ENCODE data around the gene SNX25.

SNX25 gene

DNA sequence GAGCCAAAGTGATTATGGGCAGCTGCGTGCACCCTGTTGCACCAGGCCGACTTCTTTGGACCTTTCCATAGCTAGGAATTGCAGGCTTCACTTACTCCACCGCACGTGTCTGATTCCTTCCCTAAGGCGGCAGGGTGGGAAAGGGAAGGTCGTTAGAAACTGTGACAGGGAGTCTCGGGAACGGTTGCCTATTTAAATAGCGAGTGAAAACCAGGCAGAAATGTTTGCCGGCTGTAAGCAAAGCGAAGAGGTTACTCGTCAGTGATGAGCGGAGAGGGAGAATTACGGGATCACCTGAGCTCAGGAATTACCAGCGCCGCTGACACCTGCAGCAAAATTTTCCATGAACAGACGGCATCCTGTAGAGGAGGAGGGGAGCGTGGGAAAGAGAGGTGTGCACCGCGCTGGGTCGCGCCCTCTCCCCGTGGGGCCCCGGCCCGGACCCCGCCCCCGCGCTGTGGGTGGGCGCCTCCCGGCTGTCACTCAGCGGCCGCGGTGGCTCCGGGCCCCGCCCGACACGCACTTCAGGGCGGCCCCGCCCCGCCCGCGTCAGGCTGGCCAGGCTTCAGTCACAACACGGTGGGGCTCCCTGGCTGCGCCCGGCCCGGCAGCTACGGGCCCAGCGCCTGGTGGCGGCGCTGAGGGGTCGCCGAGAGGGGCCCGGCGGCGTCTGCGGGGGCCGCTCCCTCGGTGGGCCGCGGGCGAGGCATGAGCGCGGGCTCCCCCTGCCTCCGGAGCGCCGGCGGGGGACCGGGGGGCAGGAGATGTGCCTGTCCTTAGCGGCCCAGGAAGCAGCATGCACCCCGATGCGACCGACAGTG lies at the start of gene SNX25:
SNX25 (plus strand) TSS at position 568 of the 821 bp plus-strand sequence; CDS start at position 797, 229 bp downstream.
- no peak for TF ChIP-seq ZNF8 (CRISPR knock-in tag; IDR thresholded peaks at IDR 0.05)
- TF ChIP-seq, protein P1, sequence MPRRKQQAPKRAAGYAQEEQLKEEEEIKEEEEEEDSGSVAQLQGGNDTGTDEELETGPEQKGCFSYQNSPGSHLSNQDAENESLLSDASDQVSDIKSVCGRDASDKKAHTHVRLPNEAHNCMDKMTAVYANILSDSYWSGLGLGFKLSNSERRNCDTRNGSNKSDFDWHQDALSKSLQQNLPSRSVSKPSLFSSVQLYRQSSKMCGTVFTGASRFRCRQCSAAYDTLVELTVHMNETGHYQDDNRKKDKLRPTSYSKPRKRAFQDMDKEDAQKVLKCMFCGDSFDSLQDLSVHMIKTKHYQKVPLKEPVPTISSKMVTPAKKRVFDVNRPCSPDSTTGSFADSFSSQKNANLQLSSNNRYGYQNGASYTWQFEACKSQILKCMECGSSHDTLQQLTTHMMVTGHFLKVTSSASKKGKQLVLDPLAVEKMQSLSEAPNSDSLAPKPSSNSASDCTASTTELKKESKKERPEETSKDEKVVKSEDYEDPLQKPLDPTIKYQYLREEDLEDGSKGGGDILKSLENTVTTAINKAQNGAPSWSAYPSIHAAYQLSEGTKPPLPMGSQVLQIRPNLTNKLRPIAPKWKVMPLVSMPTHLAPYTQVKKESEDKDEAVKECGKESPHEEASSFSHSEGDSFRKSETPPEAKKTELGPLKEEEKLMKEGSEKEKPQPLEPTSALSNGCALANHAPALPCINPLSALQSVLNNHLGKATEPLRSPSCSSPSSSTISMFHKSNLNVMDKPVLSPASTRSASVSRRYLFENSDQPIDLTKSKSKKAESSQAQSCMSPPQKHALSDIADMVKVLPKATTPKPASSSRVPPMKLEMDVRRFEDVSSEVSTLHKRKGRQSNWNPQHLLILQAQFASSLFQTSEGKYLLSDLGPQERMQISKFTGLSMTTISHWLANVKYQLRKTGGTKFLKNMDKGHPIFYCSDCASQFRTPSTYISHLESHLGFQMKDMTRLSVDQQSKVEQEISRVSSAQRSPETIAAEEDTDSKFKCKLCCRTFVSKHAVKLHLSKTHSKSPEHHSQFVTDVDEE (CRISPR knock-in tag; IDR thresholded peaks at IDR 0.05), result peak; percentile 25; the same call in 1 of the 2 replicates

DNA sequence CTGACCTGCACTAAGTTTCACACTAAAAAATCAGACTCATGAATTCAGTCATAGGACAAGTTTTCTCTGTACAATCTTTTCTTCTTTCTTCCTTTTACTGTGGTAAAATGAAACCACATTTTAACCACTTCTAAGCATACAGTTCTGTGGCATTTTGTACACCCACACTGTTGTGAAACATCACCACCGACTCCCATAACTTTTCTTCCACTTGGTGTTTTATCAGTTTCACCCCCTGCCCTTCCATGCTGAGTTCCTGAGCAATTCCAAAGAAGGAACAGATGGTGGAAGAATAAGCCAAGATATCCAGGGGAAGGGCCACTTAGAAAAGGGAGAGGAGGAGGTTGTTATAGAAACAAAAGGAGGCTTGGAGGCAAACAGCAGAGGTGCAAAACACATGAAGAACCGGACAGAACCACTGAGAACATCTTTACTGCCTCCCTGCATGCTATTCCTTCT lies 43.8 kb upstream of the SNX25 start:
- no peak for ATAC-seq
- TF ChIP-seq GLIS3 (CRISPR knock-in tag; IDR thresholded peaks at IDR 0.05) (no peak), TCF4 (CRISPR knock-in tag; IDR thresholded peaks at IDR 0.05; ENCODE audit: borderline replicate concordance) (no peak), SNAI2 (CRISPR knock-in tag; IDR thresholded peaks at IDR 0.05) (no peak), ZFP3 (CRISPR knock-in tag; IDR thresholded peaks at IDR 0.05) (no peak), ZC3H10 (CRISPR knock-in tag; IDR thresholded peaks at IDR 0.05) (no peak), TOX (CRISPR knock-in tag; IDR thresholded peaks at IDR 0.05; ENCODE audit: borderline replicate concordance) (no peak), ZNF8 (CRISPR knock-in tag; IDR thresholded peaks at IDR 0.05) (no peak), BACH2 (CRISPR knock-in tag; IDR thresholded peaks at IDR 0.05; ENCODE audit: borderline replicate concordance) (no peak), ZNF70 (CRISPR knock-in tag; IDR thresholded peaks at IDR 0.05) (no peak), OSR1 (CRISPR knock-in tag; IDR thresholded peaks at IDR 0.05) (no peak), CSDC2 (CRISPR knock-in tag; IDR thresholded peaks at IDR 0.05) (no peak)
- TF ChIP-seq, protein P2, sequence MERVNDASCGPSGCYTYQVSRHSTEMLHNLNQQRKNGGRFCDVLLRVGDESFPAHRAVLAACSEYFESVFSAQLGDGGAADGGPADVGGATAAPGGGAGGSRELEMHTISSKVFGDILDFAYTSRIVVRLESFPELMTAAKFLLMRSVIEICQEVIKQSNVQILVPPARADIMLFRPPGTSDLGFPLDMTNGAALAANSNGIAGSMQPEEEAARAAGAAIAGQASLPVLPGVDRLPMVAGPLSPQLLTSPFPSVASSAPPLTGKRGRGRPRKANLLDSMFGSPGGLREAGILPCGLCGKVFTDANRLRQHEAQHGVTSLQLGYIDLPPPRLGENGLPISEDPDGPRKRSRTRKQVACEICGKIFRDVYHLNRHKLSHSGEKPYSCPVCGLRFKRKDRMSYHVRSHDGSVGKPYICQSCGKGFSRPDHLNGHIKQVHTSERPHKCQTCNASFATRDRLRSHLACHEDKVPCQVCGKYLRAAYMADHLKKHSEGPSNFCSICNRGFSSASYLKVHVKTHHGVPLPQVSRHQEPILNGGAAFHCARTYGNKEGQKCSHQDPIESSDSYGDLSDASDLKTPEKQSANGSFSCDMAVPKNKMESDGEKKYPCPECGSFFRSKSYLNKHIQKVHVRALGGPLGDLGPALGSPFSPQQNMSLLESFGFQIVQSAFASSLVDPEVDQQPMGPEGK (CRISPR knock-in tag; IDR thresholded peaks at IDR 0.05; ENCODE audit: borderline replicate concordance), result no peak
- TF ChIP-seq, protein P3, sequence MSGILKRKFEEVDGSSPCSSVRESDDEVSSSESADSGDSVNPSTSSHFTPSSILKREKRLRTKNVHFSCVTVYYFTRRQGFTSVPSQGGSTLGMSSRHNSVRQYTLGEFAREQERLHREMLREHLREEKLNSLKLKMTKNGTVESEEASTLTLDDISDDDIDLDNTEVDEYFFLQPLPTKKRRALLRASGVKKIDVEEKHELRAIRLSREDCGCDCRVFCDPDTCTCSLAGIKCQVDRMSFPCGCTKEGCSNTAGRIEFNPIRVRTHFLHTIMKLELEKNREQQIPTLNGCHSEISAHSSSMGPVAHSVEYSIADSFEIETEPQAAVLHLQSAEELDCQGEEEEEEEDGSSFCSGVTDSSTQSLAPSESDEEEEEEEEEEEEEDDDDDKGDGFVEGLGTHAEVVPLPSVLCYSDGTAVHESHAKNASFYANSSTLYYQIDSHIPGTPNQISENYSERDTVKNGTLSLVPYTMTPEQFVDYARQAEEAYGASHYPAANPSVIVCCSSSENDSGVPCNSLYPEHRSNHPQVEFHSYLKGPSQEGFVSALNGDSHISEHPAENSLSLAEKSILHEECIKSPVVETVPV (CRISPR knock-in tag; IDR thresholded peaks at IDR 0.05), result no peak
- TF ChIP-seq, protein P4, sequence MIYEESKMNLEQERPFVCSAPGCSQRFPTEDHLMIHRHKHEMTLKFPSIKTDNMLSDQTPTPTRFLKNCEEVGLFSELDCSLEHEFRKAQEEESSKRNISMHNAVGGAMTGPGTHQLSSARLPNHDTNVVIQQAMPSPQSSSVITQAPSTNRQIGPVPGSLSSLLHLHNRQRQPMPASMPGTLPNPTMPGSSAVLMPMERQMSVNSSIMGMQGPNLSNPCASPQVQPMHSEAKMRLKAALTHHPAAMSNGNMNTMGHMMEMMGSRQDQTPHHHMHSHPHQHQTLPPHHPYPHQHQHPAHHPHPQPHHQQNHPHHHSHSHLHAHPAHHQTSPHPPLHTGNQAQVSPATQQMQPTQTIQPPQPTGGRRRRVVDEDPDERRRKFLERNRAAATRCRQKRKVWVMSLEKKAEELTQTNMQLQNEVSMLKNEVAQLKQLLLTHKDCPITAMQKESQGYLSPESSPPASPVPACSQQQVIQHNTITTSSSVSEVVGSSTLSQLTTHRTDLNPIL (CRISPR knock-in tag; IDR thresholded peaks at IDR 0.05; ENCODE audit: low read depth), result no peak
- TF ChIP-seq, protein P5, sequence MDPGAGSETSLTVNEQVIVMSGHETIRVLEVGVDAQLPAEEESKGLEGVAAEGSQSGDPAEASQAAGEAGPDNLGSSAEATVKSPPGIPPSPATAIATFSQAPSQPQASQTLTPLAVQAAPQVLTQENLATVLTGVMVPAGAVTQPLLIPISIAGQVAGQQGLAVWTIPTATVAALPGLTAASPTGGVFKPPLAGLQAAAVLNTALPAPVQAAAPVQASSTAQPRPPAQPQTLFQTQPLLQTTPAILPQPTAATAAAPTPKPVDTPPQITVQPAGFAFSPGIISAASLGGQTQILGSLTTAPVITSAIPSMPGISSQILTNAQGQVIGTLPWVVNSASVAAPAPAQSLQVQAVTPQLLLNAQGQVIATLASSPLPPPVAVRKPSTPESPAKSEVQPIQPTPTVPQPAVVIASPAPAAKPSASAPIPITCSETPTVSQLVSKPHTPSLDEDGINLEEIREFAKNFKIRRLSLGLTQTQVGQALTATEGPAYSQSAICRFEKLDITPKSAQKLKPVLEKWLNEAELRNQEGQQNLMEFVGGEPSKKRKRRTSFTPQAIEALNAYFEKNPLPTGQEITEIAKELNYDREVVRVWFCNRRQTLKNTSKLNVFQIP (CRISPR knock-in tag; IDR thresholded peaks at IDR 0.05; ENCODE audit: borderline replicate concordance, low read depth), result no peak
- TF ChIP-seq, protein P1 (CRISPR knock-in tag; IDR thresholded peaks at IDR 0.05), result no peak

More for the DNA sequence above, at the start of gene SNX25:
- peak; percentile 88 for ATAC-seq
